Hepatocyte (in vitro differentiated cells): ENCODE data around the gene LENG8. TPM values are rescaled to one million over a fixed set of nuclear protein-coding genes. Genes with fewer than 3 reads are reported as not detected.
A peak's percentile ranks its signal among the peaks of the same experiment; 100 is the strongest.

ENCODE experiments used
- DNase-seq: peaks from one replicate; pipeline ENCODE4 v3.0.0-alpha.2; 2016; ENCODE audit warnings: low spot score
- H2AFZ ChIP-seq: fragments of 200-600 bp; sonication (generic); 2 replicates; pipeline ENCODE4 v1.6.0; 2016; ENCODE audit warnings: antibody characterized with exemption, mild to moderate bottlenecking
- H3K27ac ChIP-seq: fragments of 200-600 bp; sonication (generic); 2 replicates; pipeline ENCODE4 v1.5.1; 2016; ENCODE audit warnings: mild to moderate bottlenecking
- H3K27me3 ChIP-seq: fragments of 200-600 bp; sonication (generic); 2 replicates; pipeline ENCODE4 v1.6.1; 2016
- H3K36me3 ChIP-seq: fragments of 200-600 bp; sonication (generic); replicated peaks from 2 replicates; pipeline ENCODE4 v1.5.1; 2016; ENCODE audit warnings: low read depth; ENCODE audit not compliant: insufficient read depth
- H3K4me1 ChIP-seq: fragments of 200-600 bp; sonication (generic); 2 replicates; pipeline ENCODE4 v1.5.1; 2016; ENCODE audit warnings: mild to moderate bottlenecking, moderate library complexity; ENCODE audit not compliant: insufficient read depth
- H3K4me2 ChIP-seq: fragments of 200-600 bp; sonication (generic); 2 replicates; pipeline ENCODE4 v1.6.0; 2016
- H3K4me3 ChIP-seq: fragments of 200-600 bp; sonication (generic); 2 replicates; pipeline ENCODE4 v1.5.1; 2016; ENCODE audit warnings: mild to moderate bottlenecking
- H3K79me2 ChIP-seq: fragments of 200-600 bp; sonication (generic); 2 replicates; pipeline ENCODE4 v1.6.0; 2017; ENCODE audit warnings: mild to moderate bottlenecking
- H3K9me2 ChIP-seq: fragments of 200-600 bp; sonication (generic); replicated peaks from 2 replicates; pipeline ENCODE4 v1.6.0; 2017; ENCODE audit warnings: mild to moderate bottlenecking; ENCODE audit not compliant: insufficient read depth
- H3K9me3 ChIP-seq: fragments of 200-600 bp; sonication (generic); 2 replicates; pipeline ENCODE4 v1.5.1; 2016; ENCODE audit warnings: low read depth, mild to moderate bottlenecking
- H4K20me1 ChIP-seq: fragments of 200-600 bp; sonication (generic); 2 replicates; pipeline ENCODE4 v1.6.0; 2016; ENCODE audit warnings: mild to moderate bottlenecking; ENCODE audit not compliant: insufficient read depth, poor library complexity, severe bottlenecking
- CTCF ChIP-seq: fragments of 200-600 bp; sonication (generic); IDR thresholded peaks from 2 replicates; pipeline ENCODE4 v1.5.1; 2016; ENCODE audit warnings: antibody characterized with exemption, mild to moderate bottlenecking; ENCODE audit not compliant: poor library complexity
- EZH2 ChIP-seq: fragments of 200-600 bp; sonication (generic); IDR thresholded peaks from 2 replicates; pipeline ENCODE4 v1.6.1; 2016; ENCODE audit warnings: antibody characterized with exemption, mild to moderate bottlenecking, borderline replicate concordance
- EZH2phosphoT487 ChIP-seq: fragments of 200-600 bp; sonication (generic); IDR thresholded peaks from one replicate; pipeline ENCODE4 v1.6.1; 2018; ENCODE audit warnings: antibody characterized with exemption, mild to moderate bottlenecking, low read depth, moderate library complexity; ENCODE audit not compliant: unreplicated experiment, severe bottlenecking
- WGBS: methylation state at CpG from one replicate; pipeline ENCODE4 v1.1.6; 2016; ENCODE audit warnings: low lambda C conversion rate; ENCODE audit errors: missing lambda C conversion rate; 5-methylcytosine and 5-hydroxymethylcytosine counted together
- polyA plus RNA-seq: library from polyadenylated mRNA; unstranded; fragments of >200 nt; fragmentation: Nextera tagmentation; extraction: Ambion mirVana; gene quantifications from 2 replicates; pipeline ENCODE4 v1.2.1, GENCODE V29; 2016
- total RNA-seq: library from RNA; depleted of rRNA; stranded (reverse); fragments of >200 nt; gene quantifications from 2 replicates; pipeline ENCODE4 v1.2.3, GENCODE V29; 2014

Gene LENG8
- total and polyA plus RNA-seq, 2 experiments from 2014 or later = 36.6 to 54.0 TPM

GRCh38 chr19:54473071-54473891 lies 24.3 kb downstream of the LENG8 start, which contains the start of gene CDC42EP5:
Gene CDC42EP5, minus strand, starts transcription at chr19:54473296. Its CDS starts 7,749 bp downstream, at chr19:54465547.
- Histone ChIP-seq H3K4me1 (peaks cover 17% of the 10 kb centered on the region), H3K4me2 (peak within 1 kb of the TSS; percentile 65), H3K9me3 (no peaks in the 10 kb centered on the region), H3K4me3 (peak within 1 kb of the TSS; percentile 80), H2AFZ (peak within 1 kb of the TSS; percentile 42), H3K9me2 (no peaks in the 10 kb centered on the region), H3K36me3 (no peaks in the 10 kb centered on the region), H3K27me3 (no peaks in the 10 kb centered on the region), H3K27ac (peak within 1 kb of the TSS; percentile 98), H4K20me1 (no peaks in the 10 kb centered on the region), H3K79me2 (peaks cover 24% of the 10 kb centered on the region)
- TF ChIP-seq CTCF (no peak), EZH2phosphoT487 (no peak), EZH2 (no peak)
- WGBS = 22% methylated on average over 14 of the region's 14 CpGs
- DNase-seq = peak; percentile 93

- DNase-seq = no peak
- Histone ChIP-seq H3K4me3 (no peak overlapping the region), H2AFZ (peak overlapping the region; percentile 7), H3K9me2 (no peaks in the 10 kb centered on the region), H3K4me2 (peak overlapping the region; percentile 65), H4K20me1 (no peaks in the 10 kb centered on the region), H3K27ac (peak overlapping the region; percentile 98), H3K27me3 (no peaks in the 10 kb centered on the region), H3K4me1 (peaks cover 16% of the 10 kb centered on the region), H3K36me3 (no peaks in the 10 kb centered on the region), H3K79me2 (peaks cover 24% of the 10 kb centered on the region), H3K9me3 (no peaks in the 10 kb centered on the region)
- WGBS = 54% methylated on average over 6 of the region's 6 CpGs
- TF ChIP-seq EZH2 (no peak), CTCF (no peak), EZH2phosphoT487 (no peak)
These were observed 24.9 kb downstream of the LENG8 start for GRCh38 chr19:54473892-54474372.

GRCh38 chr19:54475706-54476105 lies 26.7 kb downstream of the LENG8 start:
- no peak for DNase-seq
- Histone ChIP-seq H3K9me2 (no peaks in the 10 kb centered on the region), H3K79me2 (peaks cover 9% of the 10 kb centered on the region), H3K9me3 (no peaks in the 10 kb centered on the region), H3K4me3 (no peak overlapping the region), H3K4me1 (peaks cover 12% of the 10 kb centered on the region), H3K27me3 (no peaks in the 10 kb centered on the region), H4K20me1 (no peaks in the 10 kb centered on the region), H3K27ac (no peak overlapping the region), H2AFZ (no peak overlapping the region), H3K36me3 (no peaks in the 10 kb centered on the region), H3K4me2 (no peak overlapping the region)
- WGBS = 87% methylated on average over 10 of the region's 11 CpGs
- TF ChIP-seq EZH2phosphoT487 (no peak), CTCF (no peak)
